Heart left ventricle (tissue), 16 donors: ENCODE measurements around the gene C1orf35. TPM values are rescaled to one million over a fixed set of nuclear protein-coding genes. Genes with fewer than 3 reads are reported as not detected.

Source experiments
- ATAC-seq, 4 donors: fragments of 200-7000 bp; cut with Tn5 transposase; one replicate each; pipeline ENCODE4 v1.9.1; 2020 to 2022; ENCODE audit warnings: moderate library complexity in 4 of 4, mild to moderate bottlenecking in 3 of 4, moderate number of reproducible peaks in 1 of 4
- DNase-seq, 5 donors: peaks; one replicate each; pipeline ENCODE4 v3.0.0-alpha.2; 2020
- H3K27ac ChIP-seq, 12 donors: fragments of 200-600 bp; sonication (generic) in 4 of 12; one replicate each; pipeline versions ENCODE4 v1.5.0 to v1.8.0; 2016 to 2022; ENCODE audit warnings: mild to moderate bottlenecking in 2 of 12
- H3K27me3 ChIP-seq, 9 donors: fragments of 200-600 bp; sonication (generic) in 2 of 9; one replicate each; pipeline versions ENCODE4 v1.5.1 to v1.8.0; 2016 to 2022; ENCODE audit warnings: mild to moderate bottlenecking in 3 of 9
- H3K36me3 ChIP-seq, 9 donors: fragments of 200-600 bp; sonication (generic) in 2 of 9; one replicate each; pipeline versions ENCODE4 v1.5.0 to v1.8.0; 2018 to 2022; ENCODE audit warnings: mild to moderate bottlenecking in 2 of 9
- H3K4me1 ChIP-seq, 12 donors: fragments of 200-600 bp; sonication (generic) in 4 of 12; one replicate each; pipeline versions ENCODE4 v1.5.0 to v1.8.0; 2016 to 2022; ENCODE audit warnings: mild to moderate bottlenecking in 3 of 12
- H3K4me3 ChIP-seq, 12 donors: fragments of 200-600 bp; sonication (generic) in 4 of 12; one replicate each; pipeline versions ENCODE4 v1.5.0 to v1.8.0; 2017 to 2022; ENCODE audit warnings: mild to moderate bottlenecking in 9 of 12, moderate library complexity in 4 of 12
- H3K9me3 ChIP-seq, 12 donors: fragments of 200-600 bp; sonication (generic) in 4 of 12; one replicate each; pipeline versions ENCODE4 v1.5.0 to v1.8.0; 2016 to 2022; ENCODE audit warnings: mild to moderate bottlenecking in 1 of 12
- CTCF ChIP-seq, 12 donors: fragments of 200-600 bp; sonication (generic) in 4 of 12; IDR thresholded peaks; one replicate each; pipeline versions ENCODE4 v1.5.0 to v1.8.0; 2018 to 2022; ENCODE audit warnings: antibody characterized with exemption in 12 of 12, mild to moderate bottlenecking in 5 of 12
- POLR2A ChIP-seq, 2 donors: fragments of 450-650 bp; IDR thresholded peaks; one replicate each; pipeline ENCODE4 v1.6.1; 2017; ENCODE audit warnings: antibody characterized with exemption in 2 of 2, mild to moderate bottlenecking in 2 of 2, moderate library complexity in 2 of 2
- WGBS, 4 donors: extraction: QIAGEN DNeasy Blood & Tissue Kit in 2 of 4; methylation state at CpG; one replicate each; pipeline versions ENCODE4 v1.1.5 to v1.1.7; 2013 to 2018; 5-methylcytosine and 5-hydroxymethylcytosine counted together
- intact Hi-C, 10 donors: fragments of 100-400 bp; cut with DNase I; formaldehyde crosslinking; loops; one replicate each; pipeline versions ENCODE4 v1.11.1 to v1.14.2; 2022
- polyA plus RNA-seq, 2 donors: library from polyadenylated mRNA; stranded (reverse); fragments of 200-250 nt; gene quantifications; one replicate each; pipeline ENCODE4 v1.2.3, GENCODE V29; 2013
- total RNA-seq, 9 donors: library from RNA; depleted of rRNA in 2 of 9; stranded (reverse); fragments of >200 nt in 2 of 9; fragmentation: NEBNext Ultra II Directional in 3 of 9; extraction: Animal tissue kit (Norgen Biotek cat#: 25700) in 3 of 9; gene quantifications; one replicate each; pipeline versions ENCODE4 v1.1.0 to v1.2.4, GENCODE V29; 2016 to 2023
- donor health status: ischemic (EF 13 %, LVEDD 7.1; RV severe dilation, severe dysfunction).
- donor health status: healthy with polysubstance abuse.
- donor health status: DM: no; HTN: yes; CAD: no.
- donor health status: DM: no; HTN: no; CAD: no.
- donor health status: ischemic (EF 25% LVEDD 6.9; RV normal size, moderate dysfunction).
- donor health status: ischemic (EF 25% LVEDD 5.7; RV mildly dilated, moderate dysfunction).
- donor health status: healthy.
- donor health status: DM: yes; HTN: yes; CAD: no.
- donor health status: ischemic (EF 35%, LVEDD 5.7; RV mildly dilated, moderate dysfunction).
- donor health status: nonischemic (EF 11% LVEDD 7.7; RV severe dilation, severe dysfunction).
- donor health status: DM: yes; HTN: yes; CAD: no.
- donor health status: PGD.
- donor health status: ischemic (EF 29% LVEDD 5.4; RV normal size, mild dysfunction).
- donor health status: nonischemic (EF 23%, LVEDD 6.1; RV moderate dilation, normal function).

Gene C1orf35
- total and polyA plus RNA-seq, 11 donors, result 6.2 to 9.8 (median 7.7) TPM

- ATAC-seq (no peak), DNase-seq (peak in 1 of 5 donors; percentile 18)
- H3K27ac ChIP-seq, result no peak overlapping the region
- 88 to 89% (median 89%) methylated on average over 26 to 34 of the region's 34 CpGs for WGBS, 4 donors
- H3K36me3 ChIP-seq, result peaks cover 0 to 64% (median 50%) of the 10 kb centered on the region in 9 donors
- TF ChIP-seq POLR2A (IDR thresholded peaks at IDR 0.05) (no peak), CTCF (IDR thresholded peaks at IDR 0.05) (no peak)
- H3K27me3 ChIP-seq, result no peaks in the 10 kb centered on the region
- no peak overlapping the region for H3K4me3 ChIP-seq
- H3K9me3 ChIP-seq, result peaks cover 0 to 16% (median 7%) of the 10 kb centered on the region in 12 donors
- intact Hi-C loops, result loop anchor here in 1 of 10 donors (2.0 kb wide), 1 partner anchor 13 kb away; no protein-coding TSS in a partner anchor
- H3K4me1 ChIP-seq, result peaks cover 0 to 53% (median 23%) of the 10 kb centered on the region in 12 donors
Measured at GRCh38 chr1:228097333-228098081, 5.6 kb downstream of the C1orf35 start.

GRCh38 chr1:228096416-228097332, 6.5 kb downstream of the C1orf35 start:
- Histone ChIP-seq H3K36me3 (peaks cover 0 to 72% (median 50%) of the 10 kb centered on the region in 9 donors), H3K27ac (no peak overlapping the region), H3K27me3 (no peaks in the 10 kb centered on the region), H3K9me3 (peaks cover 0 to 16% (median 7%) of the 10 kb centered on the region in 12 donors), H3K4me1 (peaks cover 0 to 53% (median 23%) of the 10 kb centered on the region in 12 donors), H3K4me3 (no peak overlapping the region)
- ATAC-seq, result no peak
- 90 to 97% (median 94%) methylated on average over 5 to 13 of the region's 13 CpGs for WGBS, 4 donors
- TF ChIP-seq POLR2A (IDR thresholded peaks at IDR 0.05) (no peak), CTCF (IDR thresholded peaks at IDR 0.05) (no peak)
- peak in 1 of 5 donors; percentile 14 for DNase-seq
- intact Hi-C loops, result no loop called here

GRCh38 chr1:228095938-228096337, 7.2 kb downstream of the C1orf35 start:
- peak in 1 of 5 donors; percentile 13 for DNase-seq
- WGBS, 4 donors, result 92 to 95% (median 95%) methylated on average over 5 to 8 of the region's 8 CpGs
- H3K4me3 ChIP-seq, result no peak overlapping the region
- TF ChIP-seq CTCF (IDR thresholded peaks at IDR 0.05) (no peak), POLR2A (IDR thresholded peaks at IDR 0.05) (no peak)
- H3K27me3 ChIP-seq, result no peaks in the 10 kb centered on the region
- H3K9me3 ChIP-seq, result peaks cover 0 to 16% (median 7%) of the 10 kb centered on the region in 12 donors
- intact Hi-C loops, result no loop called here
- H3K4me1 ChIP-seq, result peaks cover 0 to 57% (median 29%) of the 10 kb centered on the region in 12 donors
- H3K36me3 ChIP-seq, result peaks cover 0 to 75% (median 45%) of the 10 kb centered on the region in 9 donors
- H3K27ac ChIP-seq, result no peak overlapping the region
- no peak for ATAC-seq

GRCh38 chr1:228095161-228095560, 8.0 kb downstream of the C1orf35 start:
- H3K27me3 ChIP-seq, result no peaks in the 10 kb centered on the region
- DNase-seq, result no peak
- no peak for ATAC-seq
- peaks cover 0 to 75% (median 37%) of the 10 kb centered on the region in 9 donors for H3K36me3 ChIP-seq
- WGBS, 4 donors, result 96 to 98% (median 97%) methylated on average over 4 of the region's 4 CpGs
- intact Hi-C loops, result no loop called here
- TF ChIP-seq CTCF (IDR thresholded peaks at IDR 0.05) (no peak), POLR2A (IDR thresholded peaks at IDR 0.05) (no peak)
- H3K4me1 ChIP-seq, result peaks cover 7 to 65% (median 37%) of the 10 kb centered on the region in 12 donors
- no peak overlapping the region for H3K4me3 ChIP-seq
- no peak overlapping the region for H3K27ac ChIP-seq
- peaks cover 0 to 16% (median 7%) of the 10 kb centered on the region in 12 donors for H3K9me3 ChIP-seq
